Stimulated activated CD4-positive, alpha-beta T cell treated with anti-CD3 and anti-CD28 coated beads, Interleukin-4, amount 100 ng/mL, for 48 hours (primary cell): ENCODE measurements around the gene TOB1.

Experiments
- DNase-seq, 2 donors: peaks; one replicate each; pipeline ENCODE4 v3.0.0-alpha.2; 2020; ENCODE audit warnings: low read depth in 2 of 2

Gene TOB1

DNA sequence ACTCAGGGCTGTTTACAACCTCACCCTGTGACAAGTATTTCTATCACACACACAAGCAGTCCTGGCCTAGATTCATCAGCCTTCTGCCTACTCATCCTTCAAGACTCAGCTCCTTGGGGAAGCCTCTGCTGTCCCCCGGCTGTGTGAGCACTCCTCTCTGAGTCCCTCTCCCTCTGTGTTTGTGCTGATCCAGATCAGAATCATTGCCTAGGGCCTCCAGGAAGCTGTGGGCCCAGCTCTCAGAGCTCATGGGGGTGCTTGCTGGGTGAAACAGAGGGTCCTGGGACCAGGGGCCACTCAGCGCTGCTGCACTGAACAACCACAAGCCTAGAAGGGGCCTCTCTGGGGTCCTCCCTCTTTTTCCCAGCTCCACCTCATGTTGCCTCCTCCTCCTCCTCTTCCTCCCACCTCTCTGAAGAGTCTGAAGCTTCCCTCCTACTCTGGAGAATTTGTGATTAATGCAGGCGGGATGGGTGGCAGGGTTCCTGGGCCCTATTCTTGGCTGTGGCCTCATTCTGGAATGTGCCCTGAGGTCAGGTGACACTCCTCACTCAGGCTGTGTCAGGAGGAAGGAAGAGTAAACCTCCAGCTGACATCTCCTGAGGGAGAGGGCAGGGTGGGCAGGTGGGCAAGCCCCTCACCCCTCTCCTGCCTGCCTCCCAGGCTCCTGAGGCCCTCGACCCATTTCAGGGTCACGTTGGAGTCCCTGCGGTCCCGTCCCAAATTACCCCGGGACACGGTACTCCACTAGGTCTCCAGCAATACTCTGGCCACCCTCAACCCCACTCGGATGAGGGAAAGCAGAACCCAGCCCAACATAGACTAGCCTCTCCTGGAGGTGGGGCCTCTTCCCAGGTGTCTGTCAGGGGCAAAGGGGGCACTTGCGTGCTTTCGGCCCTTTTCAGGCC, 20.7 kb downstream of the TOB1 start:
- no peak for DNase-seq

DNA sequence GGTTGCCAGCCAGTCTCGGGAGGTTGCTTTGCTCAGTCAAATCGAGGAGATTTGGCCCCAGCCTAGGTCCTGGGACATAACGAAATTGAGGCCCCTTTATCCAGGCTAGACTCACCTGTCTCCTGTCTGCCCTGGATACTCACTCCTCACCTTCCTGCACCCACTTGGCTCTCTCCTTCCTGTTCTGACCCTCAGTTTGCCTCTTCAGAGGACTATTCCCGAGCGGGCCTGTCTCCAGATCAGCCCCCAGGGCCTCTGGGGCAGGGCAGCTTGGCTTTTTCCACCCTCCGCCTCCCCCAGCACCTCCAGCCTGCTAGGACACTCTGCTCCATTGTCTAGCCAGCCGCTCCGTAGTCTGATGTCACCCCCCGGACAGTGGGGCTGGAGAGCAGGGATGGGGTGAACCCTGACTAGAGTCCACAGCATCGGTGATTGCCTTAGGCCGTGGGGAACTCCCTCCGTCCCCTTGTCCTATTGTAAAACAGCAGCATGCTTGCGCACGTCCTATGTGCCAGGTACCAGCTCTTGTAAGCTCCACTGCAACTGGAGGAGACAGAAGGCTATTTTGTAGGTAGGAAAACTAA, 21.9 kb downstream of the TOB1 start:
- DNase-seq = no peak

DNA sequence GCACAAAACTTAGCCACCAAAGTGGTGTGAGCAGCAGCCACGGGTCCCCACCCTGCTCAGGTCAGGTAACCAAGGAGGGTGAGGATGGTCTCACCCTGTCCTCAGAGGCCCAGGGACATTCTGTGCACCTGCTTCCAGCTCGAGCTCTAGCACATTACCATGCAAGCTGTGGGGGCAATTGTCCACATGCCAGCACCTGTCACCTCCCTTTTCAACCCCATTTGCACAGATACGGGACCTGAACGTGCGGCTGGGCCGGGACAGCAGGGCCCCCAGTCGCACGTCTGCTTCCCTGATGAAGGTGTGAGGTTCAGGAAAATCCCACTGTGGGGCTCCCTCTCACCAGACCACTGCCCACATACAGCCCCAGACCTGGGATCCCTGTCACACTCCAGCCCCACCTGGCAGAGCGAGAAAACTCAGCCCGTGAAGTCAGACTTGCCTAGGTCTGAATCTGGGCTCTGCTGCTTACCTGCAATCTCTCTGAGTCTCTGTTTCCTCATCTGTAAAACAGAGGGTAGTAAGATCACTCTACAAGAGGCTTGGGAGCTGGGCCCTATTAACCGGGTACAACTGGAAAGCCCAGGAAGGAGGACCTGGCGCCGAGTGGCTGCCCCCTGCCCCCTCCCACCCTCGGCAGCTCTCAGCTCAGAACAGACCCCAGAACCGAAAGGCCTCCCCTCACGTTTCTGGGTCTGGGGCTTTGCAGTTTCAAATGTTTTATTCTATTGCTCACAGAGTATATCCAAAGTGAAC, 22.8 kb downstream of the TOB1 start:
- no peak for DNase-seq

DNA sequence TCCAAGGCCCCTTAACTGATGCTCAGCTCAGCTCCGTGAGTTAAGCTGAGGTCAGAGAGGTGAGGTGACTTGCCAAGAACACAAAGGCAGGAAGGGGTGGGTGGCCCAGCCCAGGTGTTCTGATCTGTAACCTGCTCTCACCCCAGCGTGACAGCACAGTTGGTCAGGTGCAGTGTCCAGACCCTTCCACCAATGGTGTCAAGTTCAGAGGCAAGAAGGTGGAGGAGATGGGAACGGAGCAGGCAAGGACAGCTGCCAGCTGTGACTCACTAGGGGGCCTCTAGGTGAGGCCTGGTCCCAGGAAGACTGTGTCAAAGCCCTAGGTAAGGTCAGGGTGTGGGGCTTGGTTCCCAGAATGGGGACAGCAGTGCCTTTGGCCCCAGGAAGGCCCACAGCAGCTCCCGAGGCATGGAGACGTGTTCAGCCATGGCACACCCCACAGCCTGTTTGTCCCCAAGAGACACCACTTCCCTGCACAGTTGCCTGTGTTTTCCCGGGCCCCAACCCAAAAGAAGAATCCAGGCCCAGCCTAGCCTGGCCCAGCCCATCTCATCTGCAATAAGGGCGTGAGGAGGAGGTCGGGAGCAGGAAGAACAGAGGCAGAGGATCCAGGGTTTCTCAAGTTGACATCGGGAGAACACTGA, 23.5 kb downstream of the TOB1 start:
- no peak for DNase-seq

DNA sequence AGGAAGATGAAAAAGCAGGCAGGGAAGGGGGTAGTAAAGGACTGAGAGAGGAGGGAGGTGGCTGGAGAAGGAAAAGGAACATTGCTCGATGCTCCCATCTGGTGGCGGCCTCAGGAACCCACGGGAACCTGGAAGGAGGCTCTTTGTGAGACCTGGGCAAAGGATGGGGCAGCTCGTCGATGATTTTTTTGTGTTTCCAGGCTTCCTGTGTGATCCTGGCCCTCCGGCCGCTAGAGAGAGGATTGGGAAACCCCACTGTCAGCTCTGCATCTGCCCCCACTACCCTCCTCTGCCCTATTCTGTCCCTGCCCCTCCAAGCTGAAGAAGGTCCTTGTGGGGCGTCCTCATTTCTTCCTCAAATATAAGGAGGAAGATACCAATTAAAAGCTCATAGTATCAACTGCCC, 24.2 kb downstream of the TOB1 start:
- peak; percentile 47 to 58 for DNase-seq

DNA sequence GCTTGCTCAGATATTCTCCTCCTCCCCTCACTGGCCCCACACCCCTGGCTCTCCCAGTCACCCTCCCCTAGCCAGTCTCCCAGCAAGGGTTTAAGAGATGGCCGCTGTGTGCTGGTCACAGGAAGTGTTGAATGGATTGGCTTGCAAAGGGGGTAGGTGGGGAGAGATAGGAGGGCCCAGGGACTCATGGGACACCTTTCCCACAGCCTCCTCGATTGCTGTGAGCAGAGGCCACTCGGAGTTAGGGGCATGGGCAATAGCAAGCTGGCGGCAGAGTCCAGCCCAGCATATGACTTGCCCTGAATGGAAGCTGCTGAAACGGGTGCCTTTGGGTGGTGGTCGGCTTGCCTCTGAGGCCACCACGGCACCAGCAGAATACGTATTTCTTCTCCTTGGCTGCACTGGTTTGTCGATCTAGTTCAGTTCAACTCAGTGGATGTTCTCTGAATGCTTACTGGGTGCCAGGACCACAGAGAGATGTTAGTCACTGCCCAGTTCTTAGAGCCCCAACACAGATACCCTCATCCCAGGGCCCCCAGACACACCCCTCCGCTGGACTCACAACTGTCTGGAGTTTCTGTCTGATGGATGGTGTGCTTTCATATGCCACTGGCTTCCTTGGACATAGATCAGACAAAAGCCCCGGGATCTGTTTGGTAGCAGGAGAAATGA, 24.7 kb downstream of the TOB1 start:
- no peak for DNase-seq

DNA sequence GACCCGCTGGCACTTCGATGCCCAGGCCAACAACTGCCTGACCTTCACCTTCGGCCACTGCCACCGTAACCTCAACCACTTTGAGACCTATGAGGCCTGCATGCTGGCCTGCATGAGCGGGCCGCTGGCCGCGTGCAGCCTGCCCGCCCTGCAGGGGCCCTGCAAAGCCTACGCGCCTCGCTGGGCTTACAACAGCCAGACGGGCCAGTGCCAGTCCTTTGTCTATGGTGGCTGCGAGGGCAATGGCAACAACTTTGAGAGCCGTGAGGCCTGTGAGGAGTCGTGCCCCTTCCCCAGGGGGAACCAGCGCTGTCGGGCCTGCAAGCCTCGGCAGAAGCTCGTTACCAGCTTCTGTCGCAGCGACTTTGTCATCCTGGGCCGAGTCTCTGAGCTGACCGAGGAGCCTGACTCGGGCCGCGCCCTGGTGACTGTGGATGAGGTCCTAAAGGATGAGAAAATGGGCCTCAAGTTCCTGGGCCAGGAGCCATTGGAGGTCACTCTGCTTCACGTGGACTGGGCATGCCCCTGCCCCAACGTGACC, 25.8 kb downstream of the TOB1 start:
- no peak for DNase-seq

DNA sequence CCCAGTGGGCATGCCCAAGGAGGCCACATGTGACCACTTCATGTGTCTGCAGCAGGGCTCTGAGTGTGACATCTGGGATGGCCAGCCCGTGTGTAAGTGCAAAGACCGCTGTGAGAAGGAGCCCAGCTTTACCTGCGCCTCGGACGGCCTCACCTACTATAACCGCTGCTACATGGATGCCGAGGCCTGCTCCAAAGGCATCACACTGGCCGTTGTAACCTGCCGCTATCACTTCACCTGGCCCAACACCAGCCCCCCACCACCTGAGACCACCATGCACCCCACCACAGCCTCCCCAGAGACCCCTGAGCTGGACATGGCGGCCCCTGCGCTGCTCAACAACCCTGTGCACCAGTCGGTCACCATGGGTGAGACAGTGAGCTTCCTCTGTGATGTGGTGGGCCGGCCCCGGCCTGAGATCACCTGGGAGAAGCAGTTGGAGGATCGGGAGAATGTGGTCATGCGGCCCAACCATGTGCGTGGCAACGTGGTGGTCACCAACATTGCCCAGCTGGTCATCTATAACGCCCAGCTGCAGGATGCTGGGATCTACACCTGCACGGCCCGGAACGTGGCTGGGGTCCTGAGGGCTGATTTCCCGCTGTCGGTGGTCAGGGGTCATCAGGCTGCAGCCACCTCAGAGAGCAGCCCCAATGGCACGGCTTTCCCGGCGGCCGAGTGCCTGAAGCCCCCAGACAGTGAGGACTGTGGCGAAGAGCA, 26.4 kb downstream of the TOB1 start:
- no peak for DNase-seq

DNA sequence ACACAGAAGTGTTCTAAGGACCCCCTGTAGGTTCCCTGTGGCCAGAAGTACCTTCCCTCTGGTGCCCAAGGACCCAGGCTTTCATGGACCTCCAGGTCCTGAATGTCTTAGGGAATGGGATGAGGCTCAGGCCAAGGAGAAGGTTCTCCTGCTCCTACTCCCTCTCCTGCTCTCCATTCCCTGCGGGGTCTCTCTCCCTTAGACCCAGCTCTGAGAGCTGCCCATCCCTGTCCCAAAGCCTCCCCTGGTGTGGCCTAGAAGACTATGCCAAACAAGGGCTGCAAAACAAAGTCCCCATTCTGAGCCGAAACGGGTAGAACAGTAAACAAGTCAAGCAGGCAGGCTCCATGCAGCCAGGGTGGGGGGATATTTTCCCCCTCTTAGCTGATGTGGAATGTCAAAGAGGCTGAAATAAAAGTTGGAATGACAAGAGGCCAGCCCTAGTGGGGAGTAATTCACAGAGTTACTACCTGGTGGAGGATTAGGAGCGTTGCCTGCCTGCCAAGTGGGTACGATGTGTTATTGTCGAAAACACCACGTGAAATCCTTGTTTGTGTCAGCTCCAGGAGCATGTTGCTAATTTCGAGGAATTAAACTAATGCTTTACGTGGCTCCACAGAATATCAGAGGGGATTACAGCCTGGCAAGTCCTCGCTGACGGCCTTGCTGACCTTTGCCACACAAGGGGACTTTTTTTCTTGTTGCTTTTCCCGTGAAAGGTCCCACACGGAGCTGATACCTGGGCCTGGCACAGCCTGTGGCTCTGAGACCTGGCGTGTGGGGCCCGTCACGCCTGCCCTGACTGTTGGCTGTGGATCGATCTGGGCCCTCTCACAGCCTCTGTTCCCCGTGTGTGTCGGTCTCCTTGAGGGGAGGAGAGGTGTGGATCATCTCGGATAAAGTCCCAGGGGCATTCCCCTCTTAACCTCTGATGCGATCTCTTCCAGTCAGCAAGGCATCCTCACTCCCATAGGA, 27.9 kb downstream of the TOB1 start:
- no peak for DNase-seq

DNA sequence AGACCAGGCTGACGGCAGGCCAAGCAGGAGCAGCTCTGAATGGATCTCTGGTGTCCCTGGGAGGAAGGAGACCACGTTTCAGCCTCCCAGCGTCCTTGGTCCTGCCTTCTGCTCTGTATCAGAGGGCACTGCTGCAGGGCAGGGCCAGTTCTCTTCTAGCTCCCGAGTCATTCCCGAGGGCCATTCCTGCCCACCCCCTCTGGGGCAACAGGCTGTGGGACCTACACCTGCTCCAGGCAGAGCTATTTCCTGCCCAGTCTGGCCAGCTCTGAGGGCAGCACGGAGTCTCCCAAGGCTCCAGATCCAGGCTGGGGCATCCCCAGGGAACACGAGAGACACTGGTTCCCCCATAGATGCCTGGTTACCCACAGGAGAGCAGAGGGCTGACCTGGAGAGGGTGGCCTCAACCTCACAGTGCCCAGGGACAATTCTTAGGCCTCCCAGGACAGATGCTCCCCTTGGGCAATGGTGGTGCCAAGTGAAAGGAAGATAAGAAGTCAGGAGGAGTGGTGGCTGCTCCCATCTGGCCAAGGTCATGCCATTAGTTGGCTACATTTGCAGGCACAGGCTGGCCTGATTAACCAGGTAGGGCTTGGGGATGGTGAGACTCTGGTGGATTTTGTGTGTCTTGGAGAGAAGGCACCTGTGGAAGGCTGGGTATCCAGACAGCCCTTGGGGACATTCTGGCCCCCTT, 28.7 kb downstream of the TOB1 start:
- DNase-seq = no peak

DNA sequence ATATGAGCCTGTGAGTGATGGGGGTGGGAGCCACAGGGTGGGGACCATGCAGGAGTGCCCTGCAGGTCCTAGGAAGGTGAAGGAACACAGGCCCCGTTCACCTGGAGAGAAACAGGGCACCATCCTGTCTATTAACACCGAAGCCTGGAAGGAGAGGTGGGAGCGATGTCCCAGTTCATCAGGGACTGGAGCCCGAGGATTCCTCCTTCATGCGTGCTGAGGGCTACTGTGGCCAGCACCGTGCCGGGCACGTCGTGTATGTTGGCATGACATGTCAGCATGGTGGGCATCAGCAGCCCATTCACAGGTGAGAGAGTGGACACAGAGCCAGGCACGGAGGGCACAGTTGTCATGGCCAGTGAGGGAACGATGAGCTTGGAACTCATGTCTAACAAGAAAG, 29.3 kb downstream of the TOB1 start:
- no peak for DNase-seq

DNA sequence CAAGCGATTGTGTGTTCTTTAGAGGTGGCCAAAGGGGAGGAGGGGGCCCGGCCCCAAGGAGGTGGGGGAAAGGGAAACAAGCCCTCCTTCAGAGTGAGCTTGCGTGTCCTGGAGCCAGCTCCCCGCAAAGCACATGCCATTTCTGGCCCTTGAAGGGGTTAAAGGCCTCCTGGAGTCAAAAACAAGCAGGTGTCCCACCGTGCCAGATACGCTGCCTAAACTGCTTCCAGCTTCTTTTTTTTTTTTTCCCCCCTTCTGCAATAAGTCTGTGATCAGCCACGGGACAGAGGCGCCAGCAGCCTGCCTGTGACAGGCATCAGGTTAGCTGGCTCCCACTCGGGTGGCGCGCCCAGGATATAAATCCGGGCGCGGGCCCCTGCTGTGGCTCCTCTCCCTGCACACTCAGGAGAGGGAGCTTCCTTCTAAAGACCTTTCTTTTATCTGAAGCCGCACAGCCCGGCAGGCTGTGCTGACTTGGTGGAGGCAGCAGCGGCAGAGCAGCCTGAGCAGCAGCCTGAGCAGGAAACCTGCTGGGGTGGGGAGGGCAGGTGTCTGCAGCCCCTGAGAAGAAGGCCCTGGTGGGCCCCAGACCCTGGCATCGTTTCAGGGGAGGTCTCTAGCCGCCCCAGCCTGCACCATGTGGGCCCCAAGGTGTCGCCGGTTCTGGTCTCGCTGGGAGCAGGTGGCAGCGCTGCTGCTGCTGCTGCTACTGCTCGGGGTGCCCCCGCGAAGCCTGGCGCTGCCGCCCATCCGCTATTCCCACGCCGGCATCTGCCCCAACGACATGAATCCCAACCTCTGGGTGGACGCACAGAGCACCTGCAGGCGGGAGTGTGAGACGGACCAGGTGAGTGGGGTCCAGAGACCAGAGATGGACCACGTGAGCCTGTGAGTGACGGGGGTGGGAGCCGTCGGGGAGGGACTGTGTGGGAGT, 30.6 kb downstream of the TOB1 start, which contains the start of gene WFIKKN2:
Gene WFIKKN2 (plus strand): TSS at position 286 of the 934 bp plus-strand sequence. CDS start 352 bp downstream, at position 638.
- DNase-seq = no peak

DNA sequence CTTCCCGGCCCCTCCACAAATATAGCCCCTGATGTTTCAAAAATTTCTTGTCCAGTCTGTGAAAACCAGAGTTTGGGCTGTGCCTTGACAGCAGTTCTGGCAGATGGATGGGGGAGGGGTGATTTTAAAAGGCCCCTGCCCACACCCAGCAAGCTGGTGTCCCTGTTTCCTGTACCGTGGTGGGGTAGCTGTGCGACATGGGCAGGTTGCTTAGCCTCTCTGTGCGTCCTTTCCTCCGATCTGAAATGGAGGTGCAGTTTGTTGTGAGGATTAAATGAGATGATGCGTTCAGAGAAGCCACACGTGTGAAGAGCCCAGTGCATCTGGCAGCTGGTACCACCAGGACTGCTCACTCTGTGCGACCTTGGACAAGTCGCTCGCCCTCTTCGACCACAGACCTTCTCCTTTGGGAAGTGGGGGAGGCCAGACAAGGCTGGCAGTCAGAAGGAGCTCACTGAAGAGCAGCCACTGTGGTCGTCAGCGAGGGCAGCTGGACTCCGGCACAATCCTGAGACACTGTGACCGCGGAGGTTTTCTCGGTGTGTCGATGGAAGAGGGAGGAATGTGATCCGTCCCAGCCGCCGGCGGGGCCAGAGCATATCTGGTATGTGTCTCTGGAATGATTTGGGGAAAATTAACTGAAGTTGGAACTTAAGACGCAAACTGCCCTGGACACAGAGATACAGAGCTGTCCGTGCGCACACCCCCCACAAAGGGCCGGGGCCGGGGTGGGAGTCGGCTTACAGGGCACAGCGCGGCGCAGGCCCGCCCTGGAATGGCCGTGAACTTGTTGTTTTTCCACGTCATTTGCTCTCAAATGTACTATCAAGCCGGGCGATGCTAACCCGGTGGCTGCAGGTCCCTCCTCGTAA, 31.5 kb downstream of the TOB1 start:
- no peak for DNase-seq

DNA sequence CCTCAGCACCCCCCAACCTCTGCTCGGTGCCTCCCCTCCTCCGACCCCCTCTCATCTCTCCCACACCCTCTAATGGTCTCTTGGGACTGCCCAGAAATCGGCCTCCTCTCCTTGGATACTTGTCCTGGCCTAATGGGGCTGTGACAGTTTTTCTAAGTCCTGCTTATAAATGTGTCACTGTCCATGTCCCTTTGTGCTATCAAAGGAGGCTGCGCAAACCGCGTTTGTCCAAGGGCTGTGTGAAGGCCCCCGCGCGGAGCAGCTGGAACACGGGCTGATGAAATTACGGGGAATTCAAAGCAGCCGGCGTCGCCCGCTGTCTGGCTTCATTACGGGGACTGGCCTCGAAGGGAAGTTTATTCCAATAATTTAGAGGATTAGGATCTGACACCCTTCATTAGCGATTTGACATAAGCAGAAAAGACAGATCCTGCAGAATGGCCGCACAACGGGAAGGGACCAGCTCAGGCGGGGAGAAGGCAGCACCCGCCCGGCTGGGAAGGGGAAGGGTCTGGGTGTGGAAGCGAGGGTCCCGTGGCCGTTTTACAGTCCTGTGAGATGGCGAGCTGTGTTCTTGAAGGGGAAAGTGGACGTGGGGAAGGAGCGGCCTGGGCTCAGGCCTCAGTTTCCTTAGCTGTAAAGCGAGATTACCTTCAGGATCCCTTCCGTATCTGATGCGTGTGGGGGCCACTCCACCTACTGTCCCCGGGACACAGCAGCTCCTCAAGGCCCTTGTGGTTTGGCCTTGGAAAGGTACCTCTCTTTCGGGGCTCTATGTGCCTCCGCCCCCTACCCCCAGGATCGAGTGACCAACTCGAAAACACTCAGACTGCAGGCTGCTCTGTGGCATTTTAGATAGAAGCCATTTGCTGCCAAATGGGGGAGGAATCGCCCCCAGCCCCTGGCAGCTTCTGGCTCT, 32.4 kb downstream of the TOB1 start:
- DNase-seq = no peak

DNA sequence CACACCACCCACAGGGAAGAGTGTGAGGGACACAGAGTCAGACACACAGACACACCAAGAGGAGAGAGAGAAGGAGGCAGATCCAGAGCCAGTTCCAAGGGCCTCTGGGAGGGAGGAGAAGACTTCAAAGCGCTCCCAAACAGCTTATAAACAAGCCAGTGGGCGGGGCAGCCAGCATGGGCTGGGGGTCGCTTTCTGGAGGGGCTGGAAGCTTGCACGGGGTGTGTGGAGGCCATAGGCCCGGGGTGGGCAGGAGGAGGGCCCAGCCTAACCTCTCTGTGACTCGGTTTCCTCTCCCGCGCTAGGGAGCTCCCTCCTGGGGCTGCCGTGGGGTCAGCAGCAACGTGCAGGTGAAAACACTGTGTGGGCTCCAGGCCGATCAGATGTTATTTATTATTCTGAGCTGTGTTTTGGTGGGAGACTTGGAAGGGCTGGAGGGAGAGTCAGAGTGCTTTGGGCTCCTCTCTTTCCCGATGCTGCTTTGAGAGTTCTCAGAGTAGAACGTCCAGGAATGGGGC, 33.2 kb downstream of the TOB1 start:
- no peak for DNase-seq
